Small intestine (tissue), 7 donors: ENCODE measurements around the gene CERKL. TPM values are rescaled to one million over a fixed set of nuclear protein-coding genes. Genes with fewer than 3 reads are reported as not detected.

Experiments
- DNase-seq, 2 donors: peaks; one replicate each; pipeline versions ENCODE4 v3.0.0 to v3.0.0-alpha.2; 2013
- FAIRE-seq: peaks from 2 replicates; lab custom pipeline; 2012; peaks lifted over from hg19 to GRCh38; lab: Jason Lieb, UNC
- H3K27ac ChIP-seq, 3 donors: one replicate each; pipeline ENCODE4 v1.5.1; 2013; ENCODE audit warnings: low read length in 2 of 3, mild to moderate bottlenecking in 2 of 3, control low read depth in 1 of 3, inconsistent platforms in 1 of 3, low read depth in 1 of 3, moderate library complexity in 1 of 3
- H3K27me3 ChIP-seq, 3 donors: one replicate each; pipeline ENCODE4 v1.6.1; 2013; ENCODE audit warnings: low read length in 3 of 3, inconsistent platforms in 1 of 3; ENCODE audit not compliant: control insufficient read depth in 3 of 3, insufficient read depth in 3 of 3
- H3K36me3 ChIP-seq, 3 donors: one replicate each; pipeline ENCODE4 v1.6.1; 2013; ENCODE audit warnings: low read length in 3 of 3, inconsistent platforms in 1 of 3, low read depth in 1 of 3, mild to moderate bottlenecking in 1 of 3, moderate library complexity in 1 of 3; ENCODE audit not compliant: control insufficient read depth in 3 of 3, insufficient read depth in 2 of 3
- H3K4me1 ChIP-seq, 3 donors: one replicate each; pipeline ENCODE4 v1.6.1; 2013; ENCODE audit warnings: low read length in 2 of 3, inconsistent platforms in 1 of 3, low read depth in 1 of 3, mild to moderate bottlenecking in 1 of 3, moderate library complexity in 1 of 3; ENCODE audit not compliant: control insufficient read depth in 3 of 3, insufficient read depth in 2 of 3
- H3K4me3 ChIP-seq, 3 donors: one replicate each; pipeline ENCODE4 v1.5.1; 2013; ENCODE audit warnings: low read length in 3 of 3, control low read depth in 1 of 3, inconsistent platforms in 1 of 3, low read depth in 1 of 3, mild to moderate bottlenecking in 1 of 3, moderate library complexity in 1 of 3
- H3K9me3 ChIP-seq, 2 donors: one replicate each; pipeline ENCODE4 v1.6.1; 2013; ENCODE audit warnings: low read depth in 1 of 2, low read length in 1 of 2; ENCODE audit not compliant: control insufficient read depth in 2 of 2, insufficient read depth in 1 of 2
- WGBS, 3 donors: extraction: QIAGEN DNeasy Blood & Tissue Kit; methylation state at CpG; one replicate each; pipeline ENCODE4 v1.1.7; 2013; 5-methylcytosine and 5-hydroxymethylcytosine counted together
- polyA plus RNA-seq, 4 donors: library from polyadenylated mRNA; stranded (reverse) in 3 of 4; unstranded in 1 of 4; fragments of 200-250 nt in 3 of 4; fragments of 120-200 nt in 1 of 4; gene quantifications; one replicate each; pipeline versions ENCODE4 v1.2.1 to v1.2.3, GENCODE V29; 2013
- donor health status: healthy with polysubstance abuse.
- donor health status: control.
- donor health status: control.
- donor health status: Bipolar disorder and iron deficiency.
- donor health status: healthy.

CERKL gene
- polyA plus RNA-seq, 4 donors = 1.1 to 7.9 (median 2.2) TPM; not detected in 1

DNA sequence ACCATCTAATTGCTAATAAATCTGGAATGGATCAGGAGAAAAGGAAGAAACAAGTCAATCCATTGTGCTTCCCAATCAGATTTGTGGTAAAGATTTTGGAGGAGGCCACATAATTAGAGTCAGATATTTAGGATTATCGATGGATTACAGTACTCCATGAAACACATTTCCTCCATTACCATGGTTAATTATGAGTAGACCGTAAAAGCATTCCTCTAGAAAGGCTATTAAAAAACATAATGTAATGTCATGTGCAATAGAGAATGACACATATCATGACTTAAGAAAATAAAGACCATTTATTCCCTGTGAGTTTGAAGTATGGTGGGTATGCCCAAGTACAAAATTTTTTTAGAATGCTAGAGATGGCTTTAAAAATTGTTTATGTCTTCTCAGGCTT is 103.7 kb downstream of the CERKL start:
- Histone ChIP-seq H3K36me3 (no peaks in the 10 kb centered on the region), H3K9me3 (no peaks in the 10 kb centered on the region), H3K4me1 (no peaks in the 10 kb centered on the region), H3K4me3 (no peak overlapping the region), H3K27me3 (no peaks in the 10 kb centered on the region), H3K27ac (no peak overlapping the region)
- FAIRE-seq (no peak), DNase-seq (no peak)
- 94 to 99% (median 98%) methylated on average over 2 of the region's 2 CpGs for WGBS, 3 donors

DNA sequence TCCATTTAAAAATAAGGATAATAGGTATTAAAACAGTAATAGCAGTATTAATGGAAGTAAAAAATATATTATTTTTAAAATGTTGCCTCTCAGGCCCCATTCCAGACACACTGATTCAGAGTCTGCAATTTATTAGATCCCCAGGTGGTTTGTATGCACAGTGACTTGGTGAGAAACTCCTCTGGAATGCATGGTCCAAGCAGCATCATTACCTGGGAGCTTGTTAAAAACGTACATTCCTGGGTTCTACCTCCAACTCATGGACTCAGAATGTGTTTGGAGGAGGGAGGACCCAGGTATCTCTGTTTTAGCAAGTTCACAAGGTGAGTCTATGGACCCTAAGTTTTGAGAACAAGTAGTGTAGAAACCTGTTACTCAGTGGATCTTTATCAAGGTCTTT is 104.1 kb downstream of the CERKL start:
- Histone ChIP-seq H3K27me3 (no peaks in the 10 kb centered on the region), H3K36me3 (no peaks in the 10 kb centered on the region), H3K4me1 (no peaks in the 10 kb centered on the region), H3K27ac (no peak overlapping the region), H3K4me3 (no peak overlapping the region), H3K9me3 (no peaks in the 10 kb centered on the region)
- no peak for DNase-seq
- 72 to 75% (median 74%) methylated on average over 1 of the region's 1 CpG for WGBS, 3 donors
- FAIRE-seq = no peak

DNA sequence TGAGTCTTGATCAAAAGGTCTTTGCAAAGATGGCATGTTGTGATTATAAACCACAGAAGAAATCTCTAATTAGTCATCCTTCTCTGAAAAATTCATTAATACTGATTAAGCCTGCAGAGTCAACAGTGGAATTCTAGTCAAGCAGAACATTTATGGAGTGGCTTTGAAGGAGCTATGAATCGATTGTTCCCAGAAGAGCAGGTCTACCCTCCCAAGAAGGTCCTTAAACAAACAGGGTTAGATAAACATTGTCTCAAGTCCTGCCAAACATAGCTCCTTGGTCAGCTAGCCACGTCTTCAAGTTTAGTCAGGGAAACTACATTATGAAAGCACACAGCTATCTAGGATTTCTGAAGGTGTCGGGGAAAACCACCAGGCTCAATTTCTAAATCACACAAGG is 110.8 kb downstream of the CERKL start:
- H3K4me1 ChIP-seq = no peaks in the 10 kb centered on the region
- no peaks in the 10 kb centered on the region for H3K9me3 ChIP-seq
- WGBS, 3 donors = 62 to 72% (median 69%) methylated on average over 3 of the region's 3 CpGs
- no peaks in the 10 kb centered on the region for H3K36me3 ChIP-seq
- DNase-seq = no peak
- no peak overlapping the region for H3K27ac ChIP-seq
- no peak overlapping the region for H3K4me3 ChIP-seq
- no peaks in the 10 kb centered on the region for H3K27me3 ChIP-seq
- FAIRE-seq = no peak

DNA sequence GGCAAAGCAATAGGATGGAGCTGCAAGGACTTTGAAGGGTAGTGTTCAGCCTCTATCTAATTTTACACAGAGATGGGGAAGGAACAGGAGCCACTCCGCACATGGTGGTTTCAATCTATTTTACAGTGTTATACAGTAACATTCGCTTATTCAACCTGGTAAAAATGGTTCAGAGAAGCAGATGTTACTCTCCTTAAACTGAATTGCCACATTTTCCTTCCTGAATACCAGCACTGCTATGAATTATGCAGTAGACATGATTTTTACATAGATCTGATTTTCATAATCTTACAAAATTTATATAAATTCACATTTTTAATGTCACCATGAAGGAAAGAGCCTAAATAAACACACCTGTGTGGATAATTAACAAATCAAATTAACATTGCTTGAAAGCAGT is 114.7 kb downstream of the CERKL start:
- Histone ChIP-seq H3K27me3 (no peaks in the 10 kb centered on the region), H3K4me3 (no peak overlapping the region), H3K4me1 (no peaks in the 10 kb centered on the region), H3K27ac (no peak overlapping the region), H3K9me3 (no peaks in the 10 kb centered on the region), H3K36me3 (no peaks in the 10 kb centered on the region)
- FAIRE-seq (no peak), DNase-seq (no peak)
- WGBS, 3 donors = 90 to 97% (median 92%) methylated on average over 2 of the region's 2 CpGs

DNA sequence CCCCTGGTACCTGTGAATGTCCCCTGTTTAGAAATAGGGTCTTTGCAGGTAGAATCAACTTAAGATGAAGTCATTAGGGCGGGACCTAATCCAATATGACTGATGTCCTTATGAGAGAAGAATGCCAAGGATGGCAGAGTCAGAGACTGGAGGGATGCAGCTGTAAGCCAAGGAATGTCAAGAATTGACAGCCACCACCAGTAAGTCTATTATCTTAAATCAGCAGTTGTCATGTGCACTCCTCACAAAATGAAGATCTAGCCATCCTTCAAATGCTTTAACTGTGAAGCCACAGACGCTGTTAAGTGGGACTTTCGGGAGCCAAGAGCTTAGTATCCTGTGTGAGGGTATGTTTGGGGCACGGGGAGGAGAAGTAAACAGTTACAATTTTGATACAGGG is 116.5 kb downstream of the CERKL start:
- no peak overlapping the region for H3K27ac ChIP-seq
- WGBS, 3 donors = 70 to 92% (median 82%) methylated on average over 4 of the region's 4 CpGs
- FAIRE-seq = no peak
- H3K36me3 ChIP-seq = no peaks in the 10 kb centered on the region
- no peaks in the 10 kb centered on the region for H3K4me1 ChIP-seq
- H3K4me3 ChIP-seq = no peak overlapping the region
- no peaks in the 10 kb centered on the region for H3K27me3 ChIP-seq
- DNase-seq = no peak
- no peaks in the 10 kb centered on the region for H3K9me3 ChIP-seq

DNA sequence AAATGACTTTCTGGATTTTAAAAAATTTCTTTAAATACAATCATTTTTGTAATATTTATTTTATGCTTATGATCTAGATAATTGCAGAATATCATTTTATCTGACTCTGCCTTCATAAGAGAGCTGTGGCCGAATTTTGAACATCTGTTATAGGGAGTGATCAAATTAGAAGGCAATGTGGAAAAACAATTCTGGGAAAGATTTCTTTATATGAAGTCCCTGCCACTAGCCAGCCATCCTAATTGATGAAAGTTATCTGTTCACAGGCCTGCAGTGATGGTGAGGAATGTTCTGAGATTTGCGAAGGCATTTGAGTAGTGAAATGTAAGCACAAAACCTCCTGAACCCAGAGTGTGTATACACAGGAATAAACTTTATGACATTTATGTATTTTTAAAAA is 120.2 kb downstream of the CERKL start:
- Histone ChIP-seq H3K36me3 (no peaks in the 10 kb centered on the region), H3K27me3 (no peaks in the 10 kb centered on the region), H3K9me3 (no peaks in the 10 kb centered on the region), H3K4me3 (no peak overlapping the region), H3K4me1 (no peaks in the 10 kb centered on the region), H3K27ac (no peak overlapping the region)
- WGBS, 3 donors = 89 to 95% (median 92%) methylated on average over 2 of the region's 2 CpGs
- FAIRE-seq (peak; percentile 87), DNase-seq (no peak)

DNA sequence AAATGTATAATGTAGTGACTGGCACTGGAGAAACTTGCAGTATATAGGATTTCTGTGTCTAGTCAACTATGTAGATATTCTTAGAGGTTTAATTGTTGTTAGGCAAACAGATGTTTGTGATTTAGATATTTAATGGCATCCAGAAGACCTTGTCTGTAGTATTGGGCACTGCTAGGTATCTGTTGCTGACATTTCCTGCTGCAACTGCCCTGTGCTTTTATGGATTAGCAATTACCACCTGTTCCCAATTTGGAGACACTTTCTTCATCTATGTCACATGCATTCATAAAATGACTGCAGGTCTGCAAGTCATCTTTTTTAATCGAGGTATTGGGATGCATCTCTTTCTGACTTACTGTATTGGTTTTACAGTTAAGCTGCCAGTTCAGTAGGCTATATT is 128.5 kb downstream of the CERKL start:
- Histone ChIP-seq H3K4me3 (no peak overlapping the region), H3K27ac (no peak overlapping the region), H3K4me1 (no peaks in the 10 kb centered on the region), H3K36me3 (no peaks in the 10 kb centered on the region), H3K9me3 (no peaks in the 10 kb centered on the region), H3K27me3 (no peaks in the 10 kb centered on the region)
- 86 to 94% (median 92%) methylated on average over 1 of the region's 1 CpG for WGBS, 3 donors
- FAIRE-seq = no peak
- no peak for DNase-seq

DNA sequence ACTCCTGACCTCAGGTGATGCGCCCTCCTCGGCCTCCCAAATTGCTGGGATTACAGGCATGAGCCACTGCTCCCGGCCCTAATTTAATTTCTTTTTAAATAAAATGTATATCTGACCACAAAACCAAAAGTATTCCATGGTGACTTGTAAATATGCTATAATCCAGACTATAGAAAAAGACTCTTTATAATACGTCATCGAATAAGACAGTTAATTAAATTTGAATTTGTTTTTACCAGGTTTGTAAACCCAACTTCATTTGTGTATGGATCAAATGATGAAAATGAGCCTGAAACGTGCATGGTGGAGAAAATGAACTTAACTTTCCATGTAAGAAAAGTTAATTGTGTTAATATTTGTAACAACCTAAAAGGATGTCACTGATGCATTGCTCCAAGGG is 129.8 kb downstream of the CERKL start:
- 90 to 93% (median 92%) methylated on average over 6 of the region's 6 CpGs for WGBS, 3 donors

DNA sequence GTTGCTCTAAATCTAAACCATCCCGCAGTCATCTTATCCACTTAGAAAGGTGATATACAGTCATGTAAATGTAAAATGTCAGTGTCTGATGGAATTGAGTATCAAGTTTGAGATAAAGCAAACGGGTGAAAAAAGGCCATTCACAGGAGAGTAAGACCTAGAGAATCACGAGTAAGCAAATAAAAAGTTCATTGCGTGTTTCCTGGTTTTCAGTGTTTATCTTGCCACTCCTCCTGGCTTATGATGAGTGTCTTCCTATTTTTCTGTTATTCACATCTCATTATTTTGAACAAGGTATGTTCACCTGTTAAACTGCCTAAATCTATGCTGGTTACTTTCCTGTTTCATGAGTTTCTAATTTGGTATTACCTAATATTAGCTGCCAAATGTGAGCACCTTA is 130.9 kb downstream of the CERKL start:
- no peaks in the 10 kb centered on the region for H3K4me1 ChIP-seq
- no peak overlapping the region for H3K4me3 ChIP-seq
- no peak overlapping the region for H3K27ac ChIP-seq
- no peaks in the 10 kb centered on the region for H3K36me3 ChIP-seq
- WGBS, 3 donors = 32 to 63% (median 51%) methylated on average over 4 of the region's 4 CpGs
- DNase-seq = no peak
- FAIRE-seq = no peak
- no peaks in the 10 kb centered on the region for H3K9me3 ChIP-seq
- H3K27me3 ChIP-seq = no peaks in the 10 kb centered on the region

More for the DNA sequence above, 129.8 kb downstream of the CERKL start:
- no peaks in the 10 kb centered on the region for H3K9me3 ChIP-seq
- no peaks in the 10 kb centered on the region for H3K27me3 ChIP-seq
- no peak for DNase-seq
- H3K36me3 ChIP-seq = no peaks in the 10 kb centered on the region
- no peak overlapping the region for H3K4me3 ChIP-seq
- no peak overlapping the region for H3K27ac ChIP-seq
- FAIRE-seq = no peak
- H3K4me1 ChIP-seq = no peaks in the 10 kb centered on the region
